ENCODE results near the gene AADACL3. TPM values are rescaled to one million over a fixed set of nuclear protein-coding genes. Genes with fewer than 3 reads are reported as not detected.
"Not testable (repeated sequence)": the region's sequence is repeated elsewhere in the genome, so short reads cannot be mapped to it uniquely, and the experiment has no call there.

AADACL3 gene
- not detected for total RNA-seq
- long read RNA-seq, result 0 reads

GRCh38 chr1:12715896-12716437 is at the start of gene AADACL3:
TSS of gene AADACL3 (plus strand) at chr1:12716110. CDS start at chr1:12716177, 67 bp downstream.
- Histone ChIP-seq H3K27ac (no peak within 1 kb of the TSS), H3K4me3 (no peak within 1 kb of the TSS), H3K27me3 (no peaks in the 10 kb centered on the region), H3K4me1 (peaks cover 0 to 5% (median 0%) of the 10 kb centered on the region in 4 donors), H3K9me3 (no peaks in the 10 kb centered on the region), H3K36me3 (no peaks in the 10 kb centered on the region)
- TF ChIP-seq POLR2A (IDR thresholded peaks at IDR 0.05), result no peak
- TF ChIP-seq CTCF (IDR thresholded peaks at IDR 0.05), result no peak
- ATAC-seq (peak in 1 of 4 donors; percentile 32), DNase-seq (no peak)
- 83% methylated on average over 2 of the region's 8 CpGs for WGBS (ENCODE audit: insufficient coverage, low coverage, low lambda C conversion rate, missing lambda C conversion rate)
- intact Hi-C loops (cut with DNase I), result no loop called here

GRCh38 chr1:12666141-12666735 is 49.7 kb upstream of the AADACL3 start:
- Histone ChIP-seq H3K9me3 (no peaks in the 10 kb centered on the region), H3K27ac (no peak overlapping the region), H3K4me1 (peaks cover 0 to 6% (median 0%) of the 10 kb centered on the region in 4 donors), H3K36me3 (no peaks in the 10 kb centered on the region), H3K27me3 (no peaks in the 10 kb centered on the region), H3K4me3 (no peak overlapping the region)
- DNase-seq (no peak), ATAC-seq (peak in 2 of 4 donors; percentile 12 to 37)
- WGBS (ENCODE audit: insufficient coverage, low coverage, low lambda C conversion rate, missing lambda C conversion rate), result 51% methylated on average over 15 of the region's 15 CpGs
- intact Hi-C loops (cut with DNase I), result no loop called here
- TF ChIP-seq CTCF (IDR thresholded peaks at IDR 0.05) (no peak), POLR2A (IDR thresholded peaks at IDR 0.05) (no peak)

GRCh38 chr1:12669529-12670068 is 46.3 kb upstream of the AADACL3 start:
- Histone ChIP-seq H3K4me3 (no peak overlapping the region), H3K36me3 (no peaks in the 10 kb centered on the region), H3K4me1 (peaks cover 0 to 6% (median 0%) of the 10 kb centered on the region in 4 donors), H3K9me3 (no peaks in the 10 kb centered on the region), H3K27ac (no peak overlapping the region), H3K27me3 (no peaks in the 10 kb centered on the region)
- ATAC-seq (no peak), DNase-seq (no peak)
- 78% methylated on average over 1 of the region's 3 CpGs for WGBS (ENCODE audit: insufficient coverage, low coverage, low lambda C conversion rate, missing lambda C conversion rate)
- intact Hi-C loops (cut with DNase I), result no loop called here
- TF ChIP-seq CTCF (IDR thresholded peaks at IDR 0.05) (no peak), POLR2A (IDR thresholded peaks at IDR 0.05) (no peak)

- Histone ChIP-seq H3K4me3 (no peak overlapping the region), H3K36me3 (no peaks in the 10 kb centered on the region), H3K9me3 (no peaks in the 10 kb centered on the region), H3K4me1 (no peaks in the 10 kb centered on the region), H3K27ac (no peak overlapping the region), H3K27me3 (no peaks in the 10 kb centered on the region)
- DNase-seq, result no peak
- ATAC-seq, result no peak
- intact Hi-C loops (cut with DNase I), result no loop called here
- TF ChIP-seq CTCF (IDR thresholded peaks at IDR 0.05) (no peak), POLR2A (IDR thresholded peaks at IDR 0.05) (no peak)
Observed at GRCh38 chr1:12674358-12674757, 41.6 kb upstream of the AADACL3 start.

- H3K27me3 ChIP-seq; intact Hi-C loops (cut with DNase I); DNase-seq; H3K9me3 ChIP-seq; H3K36me3 ChIP-seq; H3K4me3 ChIP-seq; H3K4me1 ChIP-seq; H3K27ac ChIP-seq; ATAC-seq: not testable (repeated sequence)
- WGBS (ENCODE audit: insufficient coverage, low coverage, low lambda C conversion rate, missing lambda C conversion rate), result 76% methylated on average over 4 of the region's 4 CpGs
Observed at GRCh38 chr1:12676122-12676521, 39.8 kb upstream of the AADACL3 start.
